T47D (cell line): ENCODE measurements around the gene PCDHB8.
"Not testable (repeated sequence)": the region's sequence is repeated elsewhere in the genome, so short reads cannot be mapped to it uniquely, and the experiment has no call there.

Source experiments
- DNase-seq, 2 experiments: peaks; one replicate each; pipeline versions ENCODE4 v3.0.0 to v3.0.0-alpha.2; 2011 to 2012; ENCODE audit warnings: low read depth in 1 of 2, low spot score in 1 of 2
- JUND ChIP-seq: IDR thresholded peaks from 2 replicates; pipeline ENCODE4 v1.6.1; 2012; ENCODE audit warnings: low read depth
- in situ Hi-C: cut with HindIII; loops from 2 replicates; pipeline ENCODE4 v1.10.0; 2016; ENCODE audit warnings: low sequenced_read_pairs, low pct_unique_long_range_greater_than_20kb

Gene PCDHB8

DNA sequence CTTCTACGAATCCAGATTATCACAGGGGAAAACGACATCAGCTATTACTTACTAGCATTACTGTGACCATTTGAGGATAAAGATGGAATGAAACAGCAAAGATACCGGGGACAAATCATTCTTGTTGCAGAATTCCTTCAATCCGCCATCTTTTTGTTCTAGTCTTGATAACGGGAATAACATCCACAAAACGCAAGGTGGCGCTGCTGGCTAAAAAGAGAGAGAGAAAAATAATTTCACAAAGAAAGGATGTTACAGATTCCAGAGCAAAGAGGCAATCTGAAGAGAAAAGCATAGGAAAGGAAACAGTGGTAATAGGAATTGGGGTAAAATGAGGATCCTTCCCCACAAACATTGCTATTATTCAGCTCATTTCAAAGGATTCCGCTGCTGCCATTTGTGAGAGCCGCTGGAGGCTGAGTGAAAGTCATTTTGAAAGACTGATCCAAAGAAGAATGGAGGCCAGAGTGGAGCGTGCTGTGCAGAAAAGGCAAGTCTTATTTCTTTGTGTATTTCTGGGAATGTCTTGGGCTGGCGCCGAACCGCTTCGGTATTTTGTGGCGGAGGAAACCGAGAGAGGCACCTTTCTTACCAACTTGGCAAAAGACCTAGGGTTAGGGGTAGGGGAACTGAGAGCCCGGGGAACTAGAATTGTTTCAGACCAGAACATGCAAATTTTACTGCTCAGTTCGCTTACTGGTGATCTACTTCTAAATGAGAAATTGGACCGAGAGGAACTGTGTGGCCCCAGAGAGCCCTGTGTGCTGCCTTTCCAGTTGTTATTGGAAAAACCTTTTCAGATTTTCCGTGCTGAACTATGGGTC is 5.0 kb upstream of the PCDHB8 start, which contains the start of gene PCDHB7:
PCDHB7 (plus strand) TSS at position 264 of the 824 bp plus-strand sequence; CDS start at position 456, 192 bp downstream.
- in situ Hi-C loops: no loop called here
- no peak for TF ChIP-seq JUND
- DNase-seq: peak; percentile 75 to 85

DNA sequence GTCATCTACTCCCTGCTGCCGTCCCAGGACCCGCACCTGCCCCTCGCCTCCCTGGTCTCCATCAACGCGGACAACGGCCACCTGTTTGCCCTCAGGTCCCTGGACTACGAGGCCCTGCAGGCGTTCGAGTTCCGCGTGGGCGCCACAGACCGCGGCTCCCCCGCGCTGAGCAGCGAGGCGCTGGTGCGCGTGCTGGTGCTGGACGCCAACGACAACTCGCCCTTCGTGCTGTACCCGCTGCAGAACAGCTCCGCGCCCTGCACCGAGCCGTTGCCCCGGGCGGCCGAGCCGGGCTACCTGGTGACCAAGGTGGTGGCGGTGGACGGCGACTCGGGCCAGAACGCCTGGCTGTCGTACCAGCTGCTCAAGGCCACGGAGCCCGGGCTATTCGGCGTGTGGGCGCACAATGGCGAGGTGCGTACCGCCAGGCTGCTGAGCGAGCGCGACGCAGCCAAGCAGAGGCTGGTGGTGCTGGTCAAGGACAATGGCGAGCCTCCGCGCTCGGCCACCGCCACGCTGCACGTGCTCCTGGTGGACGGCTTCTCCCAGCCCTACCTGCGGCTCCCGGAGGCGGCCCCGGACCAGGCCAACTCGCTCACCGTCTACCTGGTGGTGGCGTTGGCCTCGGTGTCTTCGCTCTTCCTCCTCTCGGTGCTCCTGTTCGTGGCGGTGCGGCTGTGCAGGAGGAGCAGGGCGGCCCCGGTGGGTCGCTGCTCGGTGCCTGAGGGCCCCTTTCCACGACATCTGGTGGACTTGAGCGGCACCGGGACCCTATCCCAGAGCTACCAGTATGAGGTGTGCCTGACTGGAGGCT is 3.1 kb upstream of the PCDHB8 start:
- DNase-seq, in situ Hi-C loops: not testable (repeated sequence)

DNA sequence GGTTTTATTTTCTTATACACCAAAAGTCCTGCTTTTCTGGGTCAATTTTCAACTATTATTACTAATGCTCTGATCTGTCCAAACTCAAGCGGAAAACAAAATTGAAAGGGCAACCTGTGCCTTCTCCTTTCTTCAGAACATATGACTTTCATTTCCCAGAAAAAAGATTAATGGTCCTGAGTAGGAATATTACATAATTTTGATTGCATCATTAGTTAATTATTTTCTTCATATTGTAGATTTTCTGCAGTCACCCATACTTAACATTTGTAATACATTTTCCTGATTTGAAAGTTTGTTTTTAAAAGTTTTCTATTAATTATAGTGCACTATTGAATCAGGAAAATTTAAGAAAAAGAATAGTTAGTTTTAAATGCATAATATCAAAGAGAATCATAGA is 1.7 kb upstream of the PCDHB8 start:
- in situ Hi-C loops: no loop called here

DNA sequence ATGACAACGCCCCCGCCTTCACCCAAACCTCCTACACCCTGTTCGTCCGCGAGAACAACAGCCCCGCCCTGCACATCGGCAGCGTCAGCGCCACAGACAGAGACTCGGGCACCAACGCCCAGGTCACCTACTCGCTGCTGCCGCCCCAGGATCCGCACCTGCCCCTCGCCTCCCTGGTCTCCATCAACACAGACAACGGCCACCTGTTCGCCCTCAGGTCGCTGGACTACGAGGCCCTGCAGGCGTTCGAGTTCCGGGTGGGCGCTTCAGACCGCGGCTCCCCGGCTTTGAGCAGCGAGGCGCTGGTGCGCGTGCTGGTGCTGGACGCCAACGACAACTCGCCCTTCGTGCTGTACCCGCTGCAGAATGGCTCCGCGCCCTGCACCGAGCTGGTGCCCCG is 1.8 kb downstream of the PCDHB8 start:
- DNase-seq, in situ Hi-C loops: not testable (repeated sequence)

More for the DNA sequence above, 1.7 kb upstream of the PCDHB8 start:
- DNase-seq: no peak
- no peak for TF ChIP-seq JUND

DNA sequence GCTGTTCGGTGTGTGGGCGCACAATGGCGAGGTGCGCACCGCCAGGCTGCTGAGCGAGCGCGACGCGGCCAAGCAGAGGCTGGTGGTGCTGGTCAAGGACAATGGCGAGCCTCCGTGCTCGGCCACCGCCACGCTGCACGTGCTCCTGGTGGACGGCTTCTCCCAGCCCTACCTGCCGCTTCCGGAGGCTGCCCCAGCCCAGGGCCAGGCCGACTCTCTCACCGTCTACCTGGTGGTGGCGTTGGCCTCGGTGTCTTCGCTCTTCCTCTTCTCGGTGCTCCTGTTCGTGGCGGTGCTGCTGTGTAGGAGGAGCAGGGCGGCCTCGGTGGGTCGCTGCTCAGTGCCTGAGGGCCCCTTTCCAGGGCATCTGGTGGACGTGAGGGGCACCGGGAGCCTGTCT is 2.3 kb downstream of the PCDHB8 start:
- in situ Hi-C loops, DNase-seq: not testable (repeated sequence)

DNA sequence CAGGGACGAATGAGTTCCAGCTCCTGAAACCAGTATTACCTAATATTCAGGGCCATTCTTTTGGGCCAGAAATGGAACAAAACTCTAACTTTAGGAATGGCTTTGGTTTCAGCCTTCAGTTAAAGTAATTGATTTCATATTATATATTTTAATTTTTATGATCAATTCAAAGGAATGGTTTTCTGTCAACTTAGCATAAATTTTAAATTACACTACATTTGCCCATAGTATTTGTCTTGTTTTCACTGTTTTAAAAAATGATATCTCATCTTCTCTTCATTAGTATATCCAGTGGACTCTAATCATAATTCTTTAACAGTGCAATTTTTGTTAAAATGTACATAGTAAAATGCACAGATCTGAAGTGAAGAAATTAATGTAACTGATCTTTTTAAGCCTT is 2.7 kb downstream of the PCDHB8 start:
- DNase-seq: no peak
- no peak for TF ChIP-seq JUND
- in situ Hi-C loops: no loop called here

DNA sequence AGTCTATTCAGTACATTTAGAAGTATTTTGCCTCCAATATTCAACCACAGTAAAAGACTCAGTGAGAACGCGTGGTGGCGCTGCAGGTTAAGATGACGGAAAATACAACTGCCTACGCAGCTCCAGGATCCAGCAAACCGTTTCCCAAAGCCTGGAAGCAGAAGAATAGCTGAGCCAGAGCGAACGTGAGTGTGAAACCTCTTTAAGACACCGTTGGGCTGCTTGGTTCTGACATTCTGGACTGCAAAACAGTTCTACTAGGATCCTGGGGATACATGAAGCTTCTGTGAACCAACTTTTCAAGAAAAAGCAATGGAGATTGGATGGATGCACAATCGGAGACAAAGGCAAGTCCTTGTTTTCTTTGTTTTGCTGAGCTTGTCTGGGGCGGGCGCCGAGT is 4.7 kb downstream of the PCDHB8 start, which contains the start of gene PCDHB16:
PCDHB16 (plus strand) TSS at position 140 of the 400 bp plus-strand sequence; CDS start at position 313, 173 bp downstream.
- in situ Hi-C loops: no loop called here
- no peak for TF ChIP-seq JUND
- DNase-seq: peak; percentile 59 to 71

DNA sequence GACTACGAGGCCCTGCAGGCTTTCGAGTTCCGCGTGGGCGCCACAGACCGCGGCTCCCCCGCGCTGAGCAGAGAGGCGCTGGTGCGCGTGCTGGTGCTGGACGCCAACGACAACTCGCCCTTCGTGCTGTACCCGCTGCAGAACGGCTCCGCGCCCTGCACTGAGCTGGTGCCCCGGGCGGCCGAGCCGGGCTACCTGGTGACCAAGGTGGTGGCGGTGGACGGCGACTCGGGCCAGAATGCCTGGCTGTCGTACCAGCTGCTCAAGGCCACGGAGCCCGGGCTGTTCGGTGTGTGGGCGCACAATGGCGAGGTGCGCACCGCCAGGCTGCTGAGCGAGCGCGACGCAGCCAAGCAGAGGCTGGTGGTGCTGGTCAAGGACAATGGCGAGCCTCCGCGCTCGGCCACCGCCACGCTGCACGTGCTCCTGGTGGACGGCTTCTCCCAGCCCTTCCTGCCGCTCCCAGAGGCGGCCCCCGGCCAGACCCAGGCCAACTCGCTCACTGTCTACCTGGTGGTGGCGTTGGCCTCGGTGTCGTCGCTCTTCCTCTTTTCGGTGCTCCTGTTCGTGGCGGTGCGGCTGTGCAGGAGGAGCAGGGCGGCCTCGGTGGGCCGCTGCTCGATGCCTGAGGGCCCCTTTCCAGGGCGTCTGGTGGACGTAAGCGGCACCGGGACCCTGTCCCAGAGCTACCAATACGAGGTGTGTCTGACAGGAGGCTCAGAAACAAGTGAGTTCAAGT is 6.7 kb downstream of the PCDHB8 start:
- in situ Hi-C loops, DNase-seq: not testable (repeated sequence)

DNA sequence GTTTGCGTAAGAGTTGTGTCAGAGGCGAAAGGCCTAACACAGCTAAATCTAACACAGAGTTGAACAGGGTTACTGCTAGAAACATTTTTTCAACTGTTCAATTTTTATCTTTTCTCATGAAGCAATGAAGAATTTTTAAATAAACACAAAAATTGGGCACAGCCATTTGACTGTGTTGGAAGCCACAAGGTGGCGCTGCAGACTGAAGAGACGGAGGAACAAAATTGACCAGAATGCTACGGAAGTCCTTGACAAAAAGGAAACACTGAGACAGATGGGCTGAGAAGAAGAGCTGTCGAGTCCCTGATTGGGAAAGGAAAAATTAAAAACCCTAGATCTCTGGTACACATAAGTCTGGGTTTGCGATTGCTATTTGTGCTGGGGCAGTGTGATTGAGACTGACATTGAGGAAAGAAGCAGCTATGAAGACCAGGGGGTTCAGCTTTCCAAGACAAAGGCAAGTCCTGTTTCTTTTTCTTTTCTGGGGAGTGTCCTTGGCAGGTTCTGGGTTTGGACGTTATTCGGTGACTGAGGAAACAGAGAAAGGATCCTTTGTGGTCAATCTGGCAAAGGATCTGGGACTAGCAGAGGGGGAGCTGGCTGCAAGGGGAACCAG is 9.4 kb downstream of the PCDHB8 start, which contains the start of gene PCDHB9:
PCDHB9 (plus strand) TSS at position 265 of the 616 bp plus-strand sequence; CDS start at position 423, 158 bp downstream.
- TF ChIP-seq JUND: no peak
- in situ Hi-C loops: no loop called here
- peak; percentile 84 to 91 for DNase-seq

DNA sequence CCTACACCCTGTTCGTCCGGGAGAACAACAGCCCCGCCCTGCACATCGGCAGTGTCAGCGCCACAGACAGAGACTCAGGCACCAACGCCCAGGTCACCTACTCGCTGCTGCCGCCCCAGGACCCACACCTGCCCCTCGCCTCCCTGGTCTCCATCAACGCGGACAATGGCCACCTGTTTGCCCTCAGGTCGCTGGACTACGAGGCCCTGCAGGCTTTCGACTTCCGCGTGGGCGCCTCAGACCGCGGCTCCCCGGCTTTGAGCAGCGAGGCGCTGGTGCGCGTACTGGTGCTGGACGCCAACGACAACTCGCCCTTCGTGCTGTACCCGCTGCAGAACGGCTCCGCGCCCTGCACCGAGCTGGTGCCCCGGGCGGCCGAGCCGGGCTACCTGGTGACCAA is 11.1 kb downstream of the PCDHB8 start:
- DNase-seq, in situ Hi-C loops: not testable (repeated sequence)

DNA sequence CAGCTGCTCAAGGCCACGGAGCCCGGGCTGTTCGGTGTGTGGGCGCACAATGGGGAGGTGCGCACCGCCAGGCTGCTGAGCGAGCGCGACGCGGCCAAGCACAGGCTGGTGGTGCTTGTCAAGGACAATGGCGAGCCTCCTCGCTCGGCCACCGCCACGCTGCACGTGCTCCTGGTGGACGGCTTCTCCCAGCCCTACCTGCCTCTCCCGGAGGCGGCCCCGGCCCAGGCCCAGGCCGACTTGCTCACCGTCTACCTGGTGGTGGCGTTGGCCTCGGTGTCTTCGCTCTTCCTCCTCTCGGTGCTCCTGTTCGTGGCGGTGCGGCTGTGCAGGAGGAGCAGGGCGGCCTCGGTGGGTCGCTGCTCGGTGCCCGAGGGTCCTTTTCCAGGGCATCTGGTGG is 11.5 kb downstream of the PCDHB8 start:
- DNase-seq, in situ Hi-C loops: not testable (repeated sequence)

DNA sequence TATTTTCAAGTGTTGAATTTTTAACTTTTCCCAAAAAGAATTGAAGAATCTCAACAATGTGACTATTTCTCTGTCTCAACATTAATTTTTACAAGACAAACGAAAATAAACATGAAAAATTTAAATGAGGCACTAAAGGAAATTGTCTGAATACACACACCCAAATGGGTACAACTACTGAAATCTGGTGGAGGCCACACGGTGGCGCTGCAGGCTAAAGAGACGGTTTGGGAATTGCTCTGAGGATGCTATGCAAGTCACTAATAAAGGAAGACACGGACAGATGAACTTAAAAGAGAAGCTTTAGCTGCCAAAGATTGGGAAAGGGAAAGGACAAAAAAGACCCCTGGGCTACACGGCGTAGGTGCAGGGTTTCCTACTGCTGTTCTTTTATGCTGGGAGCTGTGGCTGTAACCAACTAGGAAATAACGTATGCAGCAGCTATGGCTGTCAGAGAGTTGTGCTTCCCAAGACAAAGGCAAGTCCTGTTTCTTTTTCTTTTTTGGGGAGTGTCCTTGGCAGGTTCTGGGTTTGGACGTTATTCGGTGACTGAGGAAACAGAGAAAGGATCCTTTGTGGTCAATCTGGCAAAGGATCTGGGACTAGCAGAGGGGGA is 14.6 kb downstream of the PCDHB8 start, which contains the start of gene PCDHB10:
PCDHB10 (plus strand) TSS at position 244 of the 616 bp plus-strand sequence; CDS start at position 444, 200 bp downstream.
- in situ Hi-C loops: no loop called here
- TF ChIP-seq JUND: no peak
- DNase-seq: peak; percentile 84 to 91

DNA sequence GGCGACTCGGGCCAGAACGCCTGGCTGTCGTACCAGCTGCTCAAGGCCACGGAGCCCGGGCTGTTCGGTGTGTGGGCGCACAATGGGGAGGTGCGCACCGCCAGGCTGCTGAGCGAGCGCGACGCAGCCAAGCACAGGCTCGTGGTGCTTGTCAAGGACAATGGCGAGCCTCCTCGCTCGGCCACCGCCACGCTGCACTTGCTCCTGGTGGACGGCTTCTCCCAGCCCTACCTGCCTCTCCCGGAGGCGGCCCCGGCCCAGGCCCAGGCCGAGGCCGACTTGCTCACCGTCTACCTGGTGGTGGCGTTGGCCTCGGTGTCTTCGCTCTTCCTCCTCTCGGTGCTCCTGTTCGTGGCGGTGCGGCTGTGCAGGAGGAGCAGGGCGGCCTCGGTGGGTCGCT is 16.7 kb downstream of the PCDHB8 start:
- DNase-seq, in situ Hi-C loops: not testable (repeated sequence)
